ENCODE data around the gene CYP2C18. TPM values are rescaled to one million over a fixed set of nuclear protein-coding genes. Genes with fewer than 3 reads are reported as not detected.

CYP2C18 gene
- total RNA-seq, 1 donor = not detected

DNA sequence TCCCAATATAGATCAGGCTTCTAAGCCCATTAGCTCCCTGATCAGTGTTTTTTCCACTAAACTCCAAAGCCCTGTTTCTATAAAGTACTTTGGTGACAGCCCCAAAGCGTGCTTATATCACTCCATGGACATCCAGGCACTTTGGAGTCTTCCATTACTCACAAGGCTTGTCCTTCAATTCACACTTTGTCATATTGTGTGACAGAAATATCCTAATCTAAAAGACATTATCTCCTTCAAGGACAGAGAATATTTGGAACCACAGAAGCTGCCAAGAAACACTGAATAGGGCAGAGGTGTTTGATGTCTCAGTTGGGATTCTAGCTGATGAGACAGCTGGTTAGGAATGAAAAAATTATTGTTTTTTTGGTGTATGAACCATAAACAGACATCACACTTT lies 97.3 kb downstream of the CYP2C18 start:
- Histone ChIP-seq H3K27ac (ENCODE audit: low read depth, low read length) (no peak overlapping the region), H3K36me3 (ENCODE audit: insufficient read depth, low read length) (no peaks in the 10 kb centered on the region), H3K4me2 (ENCODE audit: insufficient read depth, low read length) (no peak overlapping the region), H3K4me1 (ENCODE audit: insufficient read depth, low read length) (no peaks in the 10 kb centered on the region), H4K20me1 (ENCODE audit: insufficient read depth, low read length) (no peaks in the 10 kb centered on the region), H3K4me3 (ENCODE audit: insufficient read depth, low read length) (no peak overlapping the region), H3K27me3 (ENCODE audit: insufficient read depth, low read length) (no peaks in the 10 kb centered on the region), H2AFZ (ENCODE audit: low read length) (no peak overlapping the region), H3K9me3 (ENCODE audit: low read depth, low read length) (no peaks in the 10 kb centered on the region), H3K79me2 (ENCODE audit: insufficient read depth, low read length) (no peaks in the 10 kb centered on the region)
- DNase-seq (ENCODE audit: insufficient read length, low spot score, missing footprints) = no peak
- TF ChIP-seq, protein P1, sequence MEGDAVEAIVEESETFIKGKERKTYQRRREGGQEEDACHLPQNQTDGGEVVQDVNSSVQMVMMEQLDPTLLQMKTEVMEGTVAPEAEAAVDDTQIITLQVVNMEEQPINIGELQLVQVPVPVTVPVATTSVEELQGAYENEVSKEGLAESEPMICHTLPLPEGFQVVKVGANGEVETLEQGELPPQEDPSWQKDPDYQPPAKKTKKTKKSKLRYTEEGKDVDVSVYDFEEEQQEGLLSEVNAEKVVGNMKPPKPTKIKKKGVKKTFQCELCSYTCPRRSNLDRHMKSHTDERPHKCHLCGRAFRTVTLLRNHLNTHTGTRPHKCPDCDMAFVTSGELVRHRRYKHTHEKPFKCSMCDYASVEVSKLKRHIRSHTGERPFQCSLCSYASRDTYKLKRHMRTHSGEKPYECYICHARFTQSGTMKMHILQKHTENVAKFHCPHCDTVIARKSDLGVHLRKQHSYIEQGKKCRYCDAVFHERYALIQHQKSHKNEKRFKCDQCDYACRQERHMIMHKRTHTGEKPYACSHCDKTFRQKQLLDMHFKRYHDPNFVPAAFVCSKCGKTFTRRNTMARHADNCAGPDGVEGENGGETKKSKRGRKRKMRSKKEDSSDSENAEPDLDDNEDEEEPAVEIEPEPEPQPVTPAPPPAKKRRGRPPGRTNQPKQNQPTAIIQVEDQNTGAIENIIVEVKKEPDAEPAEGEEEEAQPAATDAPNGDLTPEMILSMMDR (IDR thresholded peaks at IDR 0.05; ENCODE audit: extremely low read depth, low read depth, low read length) = no peak

DNA sequence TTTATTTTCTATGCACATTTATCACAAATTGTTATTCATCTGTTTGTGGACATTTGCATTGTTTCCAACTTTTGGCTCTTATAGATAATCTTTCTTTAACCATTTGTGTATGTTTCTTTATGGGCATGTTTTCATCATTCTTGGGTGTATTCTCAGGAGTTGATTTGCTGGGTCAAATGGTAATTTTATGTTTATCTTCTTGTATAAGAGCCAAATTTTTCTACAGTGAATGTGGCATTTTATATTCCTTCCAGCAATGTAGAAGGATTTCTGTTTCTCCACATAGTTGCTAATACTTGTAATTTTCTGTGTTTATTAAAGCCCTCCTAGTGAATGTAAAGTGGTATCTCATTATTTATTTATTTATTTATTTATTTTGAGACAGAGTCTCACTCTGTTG lies 100.7 kb downstream of the CYP2C18 start:
- Histone ChIP-seq H3K79me2 (ENCODE audit: insufficient read depth, low read length) (no peaks in the 10 kb centered on the region), H3K9me3 (ENCODE audit: low read depth, low read length) (no peaks in the 10 kb centered on the region)
- DNase-seq (ENCODE audit: insufficient read length, low spot score, missing footprints) = no peak

DNA sequence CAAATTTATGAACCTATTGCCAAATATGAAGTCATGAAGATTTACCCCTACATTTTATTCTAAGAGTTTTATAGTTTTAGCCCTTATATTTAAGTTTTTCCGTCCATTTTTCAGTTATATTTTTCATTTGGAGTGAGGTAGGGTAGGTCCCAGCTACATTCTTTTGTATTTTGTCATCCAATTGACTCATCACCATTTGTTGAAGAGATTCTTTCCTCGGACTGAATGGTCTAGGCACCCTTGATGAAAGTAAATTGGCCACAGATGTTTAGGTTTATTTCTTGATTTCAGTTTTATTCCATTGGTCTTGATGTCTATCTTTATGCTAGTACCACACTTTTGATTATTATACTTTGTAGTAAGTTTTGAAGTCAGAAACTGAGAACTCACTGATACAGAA lies 101.7 kb downstream of the CYP2C18 start:
- TF ChIP-seq, protein P1 (IDR thresholded peaks at IDR 0.05; ENCODE audit: extremely low read depth, low read depth, low read length) = no peak
- H4K20me1 ChIP-seq (ENCODE audit: insufficient read depth, low read length) = no peaks in the 10 kb centered on the region
- no peaks in the 10 kb centered on the region for H3K4me1 ChIP-seq (ENCODE audit: insufficient read depth, low read length)
- H3K4me3 ChIP-seq (ENCODE audit: insufficient read depth, low read length) = no peak overlapping the region
- no peaks in the 10 kb centered on the region for H3K27me3 ChIP-seq (ENCODE audit: insufficient read depth, low read length)
- no peaks in the 10 kb centered on the region for H3K36me3 ChIP-seq (ENCODE audit: insufficient read depth, low read length)
- no peak for DNase-seq (ENCODE audit: insufficient read length, low spot score, missing footprints)
- no peak overlapping the region for H3K27ac ChIP-seq (ENCODE audit: low read depth, low read length)
- H3K79me2 ChIP-seq (ENCODE audit: insufficient read depth, low read length) = no peaks in the 10 kb centered on the region
- no peaks in the 10 kb centered on the region for H3K9me3 ChIP-seq (ENCODE audit: low read depth, low read length)
- H3K4me2 ChIP-seq (ENCODE audit: insufficient read depth, low read length) = no peak overlapping the region
- H2AFZ ChIP-seq (ENCODE audit: low read length) = no peak overlapping the region

More for the DNA sequence above, 100.7 kb downstream of the CYP2C18 start:
- H3K36me3 ChIP-seq (ENCODE audit: insufficient read depth, low read length) = no peaks in the 10 kb centered on the region
- H3K27ac ChIP-seq (ENCODE audit: low read depth, low read length) = no peak overlapping the region
- H4K20me1 ChIP-seq (ENCODE audit: insufficient read depth, low read length) = no peaks in the 10 kb centered on the region
- no peak overlapping the region for H3K4me3 ChIP-seq (ENCODE audit: insufficient read depth, low read length)
- H2AFZ ChIP-seq (ENCODE audit: low read length) = no peak overlapping the region
- H3K4me1 ChIP-seq (ENCODE audit: insufficient read depth, low read length) = no peaks in the 10 kb centered on the region
- no peak overlapping the region for H3K4me2 ChIP-seq (ENCODE audit: insufficient read depth, low read length)
- H3K27me3 ChIP-seq (ENCODE audit: insufficient read depth, low read length) = no peaks in the 10 kb centered on the region
- TF ChIP-seq, protein P1 (IDR thresholded peaks at IDR 0.05; ENCODE audit: extremely low read depth, low read depth, low read length) = no peak

Other genes starting within 250 kb of the CYP2C18 start
- 5.8 and 9.4 TPM in 2 replicates for gene HELLS, start 137.9 kb upstream of the CYP2C18 start, total RNA-seq
- gene CYP2C19, start 79.0 kb downstream of the CYP2C18 start, total RNA-seq = not detected in 2 replicates